Uterus (tissue), 2 donors: ENCODE measurements around the gene MECP2.

Source experiments
- POLR2A ChIP-seq, 2 donors: fragments of 450-650 bp; IDR thresholded peaks; one replicate each; pipeline ENCODE4 v1.6.1; 2016; ENCODE audit warnings: antibody characterized with exemption in 2 of 2, mild to moderate bottlenecking in 1 of 2, moderate library complexity in 1 of 2
- TF ChIP-seq, protein P1 (sequence below), 4 experiments: fragments of 200-600 bp in 2 of 4; fragments of 450-650 bp in 2 of 4; sonication (generic) in 2 of 4; IDR thresholded peaks; one replicate each; pipeline ENCODE4 v1.5.1; 2016 to 2019; ENCODE audit warnings: antibody characterized with exemption in 4 of 4, mild to moderate bottlenecking in 2 of 4, moderate library complexity in 1 of 4

DNA sequence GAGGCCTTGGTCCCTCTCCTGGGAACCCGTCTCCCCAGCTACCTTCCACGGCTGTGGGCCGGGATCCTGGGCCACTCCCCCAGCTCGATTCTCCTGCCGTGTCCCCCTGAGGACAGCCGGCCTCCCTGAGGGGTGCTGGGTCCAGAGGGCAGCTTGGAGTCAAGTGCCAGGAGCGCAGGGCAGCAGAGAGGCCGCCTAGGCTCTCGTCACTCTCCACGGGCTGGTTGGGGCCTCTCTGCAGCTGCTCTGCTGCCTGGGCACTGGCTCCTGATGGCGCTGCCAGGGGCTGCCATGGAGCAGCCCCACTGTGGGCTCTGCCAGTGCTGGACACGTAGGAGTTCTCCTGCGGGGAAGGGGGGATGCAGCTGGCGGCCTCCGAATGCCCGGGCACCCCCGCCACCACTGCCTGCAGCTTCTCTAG, 84.5 kb downstream of the MECP2 start:
- TF ChIP-seq, protein P1, sequence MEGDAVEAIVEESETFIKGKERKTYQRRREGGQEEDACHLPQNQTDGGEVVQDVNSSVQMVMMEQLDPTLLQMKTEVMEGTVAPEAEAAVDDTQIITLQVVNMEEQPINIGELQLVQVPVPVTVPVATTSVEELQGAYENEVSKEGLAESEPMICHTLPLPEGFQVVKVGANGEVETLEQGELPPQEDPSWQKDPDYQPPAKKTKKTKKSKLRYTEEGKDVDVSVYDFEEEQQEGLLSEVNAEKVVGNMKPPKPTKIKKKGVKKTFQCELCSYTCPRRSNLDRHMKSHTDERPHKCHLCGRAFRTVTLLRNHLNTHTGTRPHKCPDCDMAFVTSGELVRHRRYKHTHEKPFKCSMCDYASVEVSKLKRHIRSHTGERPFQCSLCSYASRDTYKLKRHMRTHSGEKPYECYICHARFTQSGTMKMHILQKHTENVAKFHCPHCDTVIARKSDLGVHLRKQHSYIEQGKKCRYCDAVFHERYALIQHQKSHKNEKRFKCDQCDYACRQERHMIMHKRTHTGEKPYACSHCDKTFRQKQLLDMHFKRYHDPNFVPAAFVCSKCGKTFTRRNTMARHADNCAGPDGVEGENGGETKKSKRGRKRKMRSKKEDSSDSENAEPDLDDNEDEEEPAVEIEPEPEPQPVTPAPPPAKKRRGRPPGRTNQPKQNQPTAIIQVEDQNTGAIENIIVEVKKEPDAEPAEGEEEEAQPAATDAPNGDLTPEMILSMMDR (IDR thresholded peaks at IDR 0.05), result no peak
- no peak for TF ChIP-seq POLR2A (IDR thresholded peaks at IDR 0.05)
